GM12878 (cell line): ENCODE results near the gene CEND1. TPM values are rescaled to one million over a fixed set of nuclear protein-coding genes. Genes with fewer than 3 reads are reported as not detected.

ENCODE experiments used
- ATAC-seq: fragments of 200-7000 bp; cut with Tn5 transposase; 3 replicates; pipeline ENCODE4 v1.9.1; 2020; ENCODE audit warnings: mild to moderate bottlenecking, moderate library complexity
- BruUV-seq: library from RNA; stranded (reverse); fragments of 400-500 nt; replicated peaks from 2 replicates; lab custom pipeline; 2021; lab: Mats Ljungman, UMichigan
- CTCF ChIA-PET: fragments of 300-600 bp; sonication (Branson Sonifier 250); formaldehyde crosslinking; extraction: SDS; loops from one replicate; lab custom pipeline; 2021; ENCODE audit warnings: inconsistent platforms; lab: Yijun Ruan, JAX
- POLR2A ChIA-PET: fragments of 350-600 bp; formaldehyde crosslinking; extraction: SDS; loops from one replicate; lab custom pipeline; 2021; ENCODE audit warnings: inconsistent platforms; lab: Charles Lee
- RAD21 ChIA-PET: fragments of 300-600 bp; sonication (Branson Sonifier 250); formaldehyde crosslinking; loops from one replicate; lab custom pipeline; 2023; ENCODE audit warnings: antibody characterized with exemption; ENCODE audit not compliant: unreplicated experiment; lab: Charles Lee
- SMC1A ChIA-PET: fragments of 300-600 bp; sonication (Branson Sonifier 250); formaldehyde crosslinking; loops from one replicate; lab custom pipeline; 2023; ENCODE audit not compliant: unreplicated experiment, uncharacterized antibody; lab: Charles Lee
- DNase-seq: peaks from one replicate; pipeline ENCODE4 v3.0.0-alpha.2; 2011; ENCODE audit warnings: low read depth, low spot score
- FAIRE-seq: peaks from 3 replicates; lab custom pipeline; 2011; peaks lifted over from hg19 to GRCh38; lab: Jason Lieb, UNC
- H2AFZ ChIP-seq: 2 replicates; pipeline ENCODE4 v1.6.0; 2011; ENCODE audit warnings: low read depth, low read length, control low read depth; ENCODE audit not compliant: control insufficient read depth
- H3K27ac ChIP-seq: 2 replicates; pipeline ENCODE4 v1.5.1; 2011; ENCODE audit warnings: control low read depth; ENCODE audit not compliant: control insufficient read depth, insufficient read depth
- H3K27me3 ChIP-seq, 2 experiments: replicated peaks in 1 of 2; 2 replicates each; pipeline versions ENCODE4 v1.6.0 to v1.6.1; 2011; ENCODE audit warnings: low read length in 1 of 2; ENCODE audit not compliant: control insufficient read depth in 2 of 2, insufficient read depth in 2 of 2
- H3K36me3 ChIP-seq, 2 experiments: 2 replicates each; pipeline ENCODE4 v1.5.1; 2011; ENCODE audit warnings: low read length in 1 of 2; ENCODE audit not compliant: control insufficient read depth in 2 of 2, insufficient read depth in 2 of 2
- H3K4me1 ChIP-seq: 2 replicates; pipeline ENCODE4 v1.6.1; 2011; ENCODE audit warnings: mild to moderate bottlenecking, low read length, moderate library complexity, mixed read lengths; ENCODE audit not compliant: control insufficient read depth, insufficient read depth
- H3K4me2 ChIP-seq: 2 replicates; pipeline ENCODE4 v1.6.0; 2011; ENCODE audit warnings: control low read depth; ENCODE audit not compliant: control insufficient read depth, insufficient read depth
- H3K4me3 ChIP-seq: fragments of 200-600 bp; sonication (generic); 2 replicates; pipeline ENCODE4 v1.5.1; 2016
- H3K79me2 ChIP-seq: 2 replicates; pipeline ENCODE4 v1.6.0; 2011; ENCODE audit warnings: low read length; ENCODE audit not compliant: control insufficient read depth, insufficient read depth
- H3K9ac ChIP-seq: 2 replicates; pipeline ENCODE4 v1.8.0; 2011; ENCODE audit warnings: low read length, control low read depth, mixed read lengths; ENCODE audit not compliant: control insufficient read depth, insufficient read depth
- H3K9me3 ChIP-seq: replicated peaks from 3 replicates; pipeline ENCODE4 v1.5.1; 2011; ENCODE audit warnings: mild to moderate bottlenecking, low read length; ENCODE audit not compliant: control insufficient read depth, insufficient read depth
- H4K20me1 ChIP-seq: 2 replicates; pipeline ENCODE4 v1.6.0; 2011; ENCODE audit not compliant: control insufficient read depth, insufficient read depth
- NR2F1 ChIP-seq: fragments of 450-650 bp; conservative IDR thresholded peaks from 2 replicates; pipeline ENCODE4 v1.6.1; 2017; ENCODE audit warnings: mild to moderate bottlenecking
- POLR2A ChIP-seq: IDR thresholded peaks from 2 replicates; pipeline ENCODE4 v1.6.1; 2011; ENCODE audit warnings: low read depth, mild to moderate bottlenecking, low read length
- POLR2AphosphoS5 ChIP-seq: IDR thresholded peaks from 2 replicates; pipeline ENCODE4 v1.6.1; 2011; ENCODE audit warnings: mild to moderate bottlenecking, low read length, inconsistent platforms
- ZNF24 ChIP-seq: fragments of 450-650 bp; IDR thresholded peaks from 2 replicates; pipeline ENCODE4 v1.6.1; 2017; ENCODE audit warnings: antibody characterized with exemption, mild to moderate bottlenecking
- ZNF622 ChIP-seq: fragments of 450-650 bp; IDR thresholded peaks from 2 replicates; pipeline ENCODE4 v1.6.1; 2017; ENCODE audit warnings: mild to moderate bottlenecking, inconsistent platforms
- WGBS: methylation state at CpG from one replicate; pipeline ENCODE4 v1.1.6; 2016; ENCODE audit warnings: low lambda C conversion rate; ENCODE audit not compliant: insufficient replicate concordance, insufficient coverage; ENCODE audit errors: missing lambda C conversion rate; 5-methylcytosine and 5-hydroxymethylcytosine counted together
- in situ Hi-C: fragments of 300-500 bp; cut with MboI; formaldehyde crosslinking; loops from 9 replicates; pipeline ENCODE4 v1.14.3; 2018; ENCODE audit warnings: mixed read lengths
- intact Hi-C: fragments of 100-400 bp; cut with micrococcal nuclease; formaldehyde crosslinking; loops from one replicate; pipeline ENCODE4 v1.14.2; 2022; ENCODE audit not compliant: unreplicated experiment
- polyA plus RNA-seq, 11 experiments: library from polyadenylated mRNA; depleted of rRNA in 4 of 11; unstranded in 6 of 11; stranded (reverse) in 5 of 11; fragments of >200 nt; fragmentation: Nextera tagmentation in 4 of 11; fragmentation: Illumina TruSeq in 1 of 11; extraction: Ambion mirVana in 4 of 11; extraction: Trizol in 1 of 11; gene quantifications; 1 replicate in 1 of 11; 2 replicates in 10 of 11; pipeline versions ENCODE4 v1.2.1 to v1.2.3, GENCODE V29; 2011 to 2016; ENCODE audit warnings: inconsistent platforms in 2 of 11, missing spikeins in 2 of 11, low read depth in 1 of 11
- total RNA-seq, 4 experiments: library from RNA; depleted of rRNA in 3 of 4; stranded (reverse); fragments of >200 nt in 3 of 4; fragmentation: Illumina TruSeq in 1 of 4; extraction: Trizol in 1 of 4; gene quantifications; 2 replicates each; pipeline versions ENCODE4 v1.2.1 to v1.2.3, GENCODE V29; 2013 to 2021
- TF ChIP-seq, protein P1 (sequence below), 3 experiments: IDR thresholded peaks in 2 of 3; conservative IDR thresholded peaks in 1 of 3; 2 replicates each; pipeline ENCODE4 v1.5.1; 2011; ENCODE audit warnings: low read depth in 3 of 3, low read length in 3 of 3, mild to moderate bottlenecking in 3 of 3, control low read depth in 2 of 3, moderate library complexity in 2 of 3, inconsistent platforms in 1 of 3, mixed read lengths in 1 of 3; ENCODE audit not compliant: control insufficient read depth in 2 of 3, insufficient read depth in 1 of 3; ENCODE audit errors: extremely low read depth in 1 of 3

CEND1 gene
- total and polyA plus RNA-seq, 10 of the 15 experiments (the other 5 are each of a cell fraction or from before 2014, with no cell fraction given): 0.31 to 13.6 (median 7.2) TPM; not detected in 1

DNA sequence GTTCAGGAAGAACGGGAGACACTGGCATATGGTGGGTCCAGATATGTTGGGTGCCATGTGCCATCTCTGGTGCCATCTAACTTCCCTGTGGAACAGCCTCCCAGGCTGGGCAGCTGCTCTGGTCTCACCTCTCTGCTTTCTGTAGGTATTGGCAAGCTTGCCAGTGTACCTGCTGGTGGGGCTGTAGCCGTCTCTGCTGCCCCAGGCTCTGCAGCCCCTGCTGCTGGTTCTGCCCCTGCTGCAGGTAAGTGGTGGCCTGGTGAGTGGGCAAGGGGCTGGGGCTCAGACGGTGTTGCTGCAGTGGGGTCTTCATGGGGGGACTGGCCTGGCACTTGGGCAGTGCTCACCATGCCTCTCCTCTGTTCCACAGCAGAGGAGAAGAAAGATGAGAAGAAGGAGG is 22.5 kb upstream of the CEND1 start:
- Histone ChIP-seq H3K4me3 (no peak overlapping the region), H3K27me3 (no peaks in the 10 kb centered on the region), H3K9me3 (no peaks in the 10 kb centered on the region), H3K27ac (no peak overlapping the region), H2AFZ (no peak overlapping the region), H3K36me3 (peaks cover 8 to 28% of the 10 kb centered on the region in 2 experiments; a peak in 3 of 4 replicates), H3K4me2 (peak overlapping the region; percentile 15), H4K20me1 (peaks cover 8% of the 10 kb centered on the region; the same call in 1 of the 2 replicates), H3K79me2 (peaks cover 38% of the 10 kb centered on the region), H3K4me1 (peaks cover 7% of the 10 kb centered on the region; the same call in 1 of the 2 replicates), H3K9ac (no peak overlapping the region; the same call in 1 of the 2 replicates)
- CTCF ChIA-PET: no interaction called here
- 97% methylated on average over 3 of the region's 3 CpGs for WGBS
- no peak for ATAC-seq
- FAIRE-seq: no peak
- RAD21 ChIA-PET: no interaction called here
- in situ Hi-C loops: loop anchor here (25.0 kb wide), 1 partner anchor 1575 kb away; the partner anchor contains the start of gene CD81
- POLR2A ChIA-PET: no interaction called here
- TF ChIP-seq POLR2A (peak; percentile 42; the same call in 1 of the 2 replicates), ZNF24 (no peak), NR2F1 (no peak)
- BruUV-seq: no TSS peak
- DNase-seq: no peak
- SMC1A ChIA-PET: no interaction called here
- intact Hi-C loops: no loop called here

GRCh38 chr11:811446-812245 is 21.8 kb upstream of the CEND1 start:
- Histone ChIP-seq H3K4me2 (peak overlapping the region; percentile 78), H3K4me3 (peak overlapping the region; percentile 98), H3K27me3 (no peaks in the 10 kb centered on the region), H3K36me3 (peaks cover 8 to 28% of the 10 kb centered on the region in 2 experiments; a peak in 3 of 4 replicates), H3K9me3 (no peaks in the 10 kb centered on the region), H2AFZ (no peak overlapping the region), H3K27ac (no peak overlapping the region), H3K9ac (peak overlapping the region; percentile 98), H4K20me1 (peaks cover 8% of the 10 kb centered on the region; the same call in 1 of the 2 replicates), H3K4me1 (peaks cover 7% of the 10 kb centered on the region; the same call in 1 of the 2 replicates), H3K79me2 (peaks cover 38% of the 10 kb centered on the region)
- no peak for ATAC-seq
- ChIA-PET SMC1A (interaction anchor here (1.0 to 1.3 kb wide), 2 partner anchors 8 to 21 kb away, joined by 3 to 4 read pairs; partner anchors contain the start of gene CD151), CTCF (interaction anchor here (1.3 kb wide), 1 partner anchor 8 kb away, joined by 4 read pairs; no protein-coding TSS in a partner anchor), POLR2A (interaction anchor here (0.7 to 1.7 kb wide), 2 partner anchors 8 to 139 kb away, joined by 5 to 18 read pairs; partner anchors contain the start of gene PNPLA2), RAD21 (no interaction called here)
- no peak for DNase-seq
- intact Hi-C loops (no loop called here), in situ Hi-C loops (loop anchor here (25.0 kb wide), 1 partner anchor 1576 kb away; the partner anchor contains the start of gene CD81)
- no TSS peak for BruUV-seq
- 45% methylated on average over 14 of the region's 14 CpGs for WGBS
- TF ChIP-seq ZNF622 (no peak), POLR2AphosphoS5 (peak; percentile 59; the same call in 1 of the 2 replicates)
- TF ChIP-seq, protein P1, sequence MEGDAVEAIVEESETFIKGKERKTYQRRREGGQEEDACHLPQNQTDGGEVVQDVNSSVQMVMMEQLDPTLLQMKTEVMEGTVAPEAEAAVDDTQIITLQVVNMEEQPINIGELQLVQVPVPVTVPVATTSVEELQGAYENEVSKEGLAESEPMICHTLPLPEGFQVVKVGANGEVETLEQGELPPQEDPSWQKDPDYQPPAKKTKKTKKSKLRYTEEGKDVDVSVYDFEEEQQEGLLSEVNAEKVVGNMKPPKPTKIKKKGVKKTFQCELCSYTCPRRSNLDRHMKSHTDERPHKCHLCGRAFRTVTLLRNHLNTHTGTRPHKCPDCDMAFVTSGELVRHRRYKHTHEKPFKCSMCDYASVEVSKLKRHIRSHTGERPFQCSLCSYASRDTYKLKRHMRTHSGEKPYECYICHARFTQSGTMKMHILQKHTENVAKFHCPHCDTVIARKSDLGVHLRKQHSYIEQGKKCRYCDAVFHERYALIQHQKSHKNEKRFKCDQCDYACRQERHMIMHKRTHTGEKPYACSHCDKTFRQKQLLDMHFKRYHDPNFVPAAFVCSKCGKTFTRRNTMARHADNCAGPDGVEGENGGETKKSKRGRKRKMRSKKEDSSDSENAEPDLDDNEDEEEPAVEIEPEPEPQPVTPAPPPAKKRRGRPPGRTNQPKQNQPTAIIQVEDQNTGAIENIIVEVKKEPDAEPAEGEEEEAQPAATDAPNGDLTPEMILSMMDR (IDR thresholded peaks at IDR 0.05 in 2 of 3, conservative IDR thresholded peaks at IDR 0.05 in 1 of 3; ENCODE audit: control insufficient read depth in 2 of 3, extremely low read depth in 1 of 3, insufficient read depth in 1 of 3, low read depth in 3 of 3, low read length in 3 of 3): peak; percentile 11 to 26 (median 16); a peak in 2 of 6 replicates
- peak; percentile 77 for FAIRE-seq
